IMR-90 (cell line): Measurements from ENCODE around the gene CLMP. TPM values are rescaled to one million over a fixed set of nuclear protein-coding genes. Genes with fewer than 3 reads are reported as not detected.

ENCODE experiments used
- ATAC-seq: fragments of 200-7000 bp; cut with Tn5 transposase; 2 replicates; pipeline ENCODE4 v1.9.1; 2020; ENCODE audit warnings: low read depth, mild to moderate bottlenecking, moderate library complexity
- BruUV-seq: library from RNA; stranded (reverse); fragments of 400-500 nt; replicated peaks from 2 replicates; lab custom pipeline; 2021; lab: Mats Ljungman, UMichigan
- CTCF ChIA-PET: fragments of 300-600 bp; formaldehyde crosslinking; extraction: SDS; loops from one replicate; lab custom pipeline; 2021; ENCODE audit warnings: antibody characterized with exemption; lab: Yijun Ruan, JAX
- POLR2A ChIA-PET: fragments of 300-600 bp; sonication (Branson Sonifier 250); formaldehyde crosslinking; loops from one replicate; lab custom pipeline; 2022; ENCODE audit warnings: antibody characterized with exemption; ENCODE audit not compliant: unreplicated experiment; lab: Charles Lee
- DNase-seq: peaks from one replicate; pipeline ENCODE4 v3.0.0; 2013
- H2AFZ ChIP-seq: replicated peaks from 2 replicates; pipeline ENCODE3; 2013; ENCODE audit warnings: low read length, mild to moderate bottlenecking; ENCODE audit not compliant: poor library complexity
- H2AK5ac ChIP-seq: 2 replicates; pipeline ENCODE4 v1.6.1; 2013; ENCODE audit warnings: low read depth, low read length, inconsistent platforms
- H2AK9ac ChIP-seq: replicated peaks from 2 replicates; pipeline ENCODE3; 2013; ENCODE audit warnings: mild to moderate bottlenecking, low read depth, low read length, moderate library complexity; ENCODE audit not compliant: poor library complexity
- H2BK120ac ChIP-seq: 2 replicates; pipeline ENCODE4 v1.6.1; 2013; ENCODE audit warnings: low read depth, low read length, inconsistent platforms
- H2BK15ac ChIP-seq: 3 replicates; pipeline ENCODE4 v1.6.1; 2013; ENCODE audit warnings: low read depth, low read length, inconsistent platforms
- H2BK20ac ChIP-seq: 2 replicates; pipeline ENCODE4 v1.6.1; 2013; ENCODE audit warnings: low read depth, mild to moderate bottlenecking, inconsistent platforms, low read length, moderate library complexity
- H2BK5ac ChIP-seq: 2 replicates; pipeline ENCODE4 v1.6.1; 2013; ENCODE audit warnings: mild to moderate bottlenecking, low read depth, low read length, inconsistent platforms; ENCODE audit not compliant: poor library complexity, severe bottlenecking
- H3K14ac ChIP-seq: replicated peaks from 2 replicates; pipeline ENCODE4 v1.6.1; 2013; ENCODE audit warnings: low read depth, low read length, inconsistent platforms
- H3K18ac ChIP-seq: 2 replicates; pipeline ENCODE4 v1.6.1; 2013; ENCODE audit warnings: low read depth, low read length, control low read depth
- H3K23ac ChIP-seq: 2 replicates; pipeline ENCODE4 v1.6.1; 2013; ENCODE audit warnings: low read depth, low read length, inconsistent platforms
- H3K27ac ChIP-seq: 2 replicates; pipeline ENCODE4 v1.5.1; 2013; ENCODE audit warnings: mild to moderate bottlenecking, control low read depth, low read length; ENCODE audit not compliant: insufficient read depth
- H3K27me3 ChIP-seq: 2 replicates; pipeline ENCODE4 v1.6.1; 2013; ENCODE audit warnings: low read length; ENCODE audit not compliant: control insufficient read depth, insufficient read depth
- H3K36me3 ChIP-seq: 2 replicates; pipeline ENCODE4 v1.6.1; 2013; ENCODE audit warnings: low read length, mixed read lengths; ENCODE audit not compliant: control insufficient read depth, insufficient read depth
- H3K4ac ChIP-seq: 2 replicates; pipeline ENCODE4 v1.6.1; 2013; ENCODE audit warnings: low read depth, low read length, inconsistent platforms
- H3K4me1 ChIP-seq: 2 replicates; pipeline ENCODE4 v1.6.1; 2013; ENCODE audit warnings: low read length, mixed read lengths; ENCODE audit not compliant: control insufficient read depth, insufficient read depth
- H3K4me2 ChIP-seq: 2 replicates; pipeline ENCODE4 v1.6.1; 2013; ENCODE audit warnings: low read depth, mild to moderate bottlenecking, control low read depth, low read length, moderate library complexity
- H3K4me3 ChIP-seq: 2 replicates; pipeline ENCODE4 v1.5.1; 2013; ENCODE audit warnings: low read depth, mild to moderate bottlenecking, control low read depth, low read length, moderate library complexity; ENCODE audit not compliant: insufficient read depth
- H3K56ac ChIP-seq: 2 replicates; pipeline ENCODE4 v1.6.1; 2013; ENCODE audit warnings: low read length, inconsistent platforms; ENCODE audit not compliant: insufficient read depth; ENCODE audit errors: extremely low read depth
- H3K79me1 ChIP-seq, 2 experiments: 2 replicates each; pipeline ENCODE4 v1.6.1; 2013; ENCODE audit warnings: low read length in 2 of 2, inconsistent platforms in 1 of 2, low read depth in 1 of 2
- H3K9ac ChIP-seq: 2 replicates; pipeline ENCODE4 v1.6.1; 2013; ENCODE audit warnings: low read depth, low read length, control low read depth
- H3K9me1 ChIP-seq: 2 replicates; pipeline ENCODE4 v1.6.1; 2013; ENCODE audit warnings: low read length, inconsistent platforms; ENCODE audit not compliant: insufficient read depth
- H3K9me3 ChIP-seq: 2 replicates; pipeline ENCODE4 v1.6.1; 2013; ENCODE audit warnings: low read length; ENCODE audit not compliant: control insufficient read depth, insufficient read depth
- H4K20me1 ChIP-seq: 2 replicates; pipeline ENCODE4 v1.6.1; 2013; ENCODE audit warnings: low read length, inconsistent platforms; ENCODE audit not compliant: insufficient read depth
- H4K5ac ChIP-seq: 2 replicates; pipeline ENCODE4 v1.6.1; 2013; ENCODE audit warnings: mild to moderate bottlenecking, low read depth, low read length, control low read depth
- H4K8ac ChIP-seq, 2 experiments: 2 replicates each; pipeline ENCODE4 v1.6.1; 2013; ENCODE audit warnings: low read depth in 2 of 2, low read length in 2 of 2, control low read depth in 1 of 2, inconsistent platforms in 1 of 2
- H4K91ac ChIP-seq: 2 replicates; pipeline ENCODE4 v1.6.1; 2013; ENCODE audit warnings: low read depth, low read length, inconsistent platforms; ENCODE audit not compliant: insufficient read depth
- ELK1 ChIP-seq: fragments of 150-350 bp; IDR thresholded peaks from 2 replicates; pipeline ENCODE4 v1.6.1; 2016; ENCODE audit warnings: low read depth, mild to moderate bottlenecking, low read length, moderate library complexity, borderline replicate concordance
- FOS ChIP-seq: fragments of 150-350 bp; IDR thresholded peaks from 2 replicates; pipeline ENCODE4 v1.6.1; 2016; ENCODE audit warnings: low read depth, low read length
- WGBS, 2 experiments: methylation state at CpG; one replicate each; pipeline versions ENCODE4 v1.1.5 to v1.1.7; 2013; ENCODE audit warnings: missing lambda C conversion rate in 2 of 2; ENCODE audit not compliant: insufficient read length in 1 of 2; ENCODE audit errors: extremely low coverage in 2 of 2; 5-methylcytosine and 5-hydroxymethylcytosine counted together
- dilution Hi-C: fragments of 300-500 bp; cut with HindIII; formaldehyde crosslinking; loops from one replicate; pipeline ENCODE4 v1.14.3; 2018; ENCODE audit warnings: low sequenced_read_pairs; ENCODE audit not compliant: unreplicated experiment
- in situ Hi-C: fragments of 300-500 bp; cut with MboI; formaldehyde crosslinking; loops from 3 replicates; pipeline ENCODE4 v1.14.3; 2019; ENCODE audit warnings: low sequenced_read_pairs, inconsistent platforms, mixed read lengths
- intact Hi-C: fragments of 100-400 bp; cut with micrococcal nuclease; formaldehyde crosslinking; loops from 2 replicates; pipeline ENCODE4 v1.10.0; 2022
- polyA plus RNA-seq, 3 experiments: library from polyadenylated mRNA; depleted of rRNA; stranded (reverse); fragments of >200 nt; gene quantifications; 2 replicates each; pipeline ENCODE4 v1.2.3, GENCODE V29; 2012; ENCODE audit warnings: low replicate concordance in 1 of 3
- total RNA-seq: library from RNA; depleted of rRNA; stranded (reverse); fragments of >200 nt; gene quantifications from 2 replicates; pipeline ENCODE4 v1.2.3, GENCODE V29; 2012

CLMP gene
- total and polyA plus RNA-seq, 2 of the 4 experiments (the other 2 are of a cell fraction) = 54.7 to 95.7 TPM

- no peak for TF ChIP-seq ELK1
Observed at GRCh38 chr11:123168955-123169484, 26.0 kb downstream of the CLMP start (continued).

GRCh38 chr11:123168241-123168640 is 26.8 kb downstream of the CLMP start:
- DNase-seq (no peak), ATAC-seq (no peak)
- no CpG with 5 or more reads among the region's 5 CpGs for WGBS, 2 experiments
- Histone ChIP-seq H3K56ac (no peak overlapping the region), H3K27me3 (no peaks in the 10 kb centered on the region), H3K9me1 (peaks cover 36% of the 10 kb centered on the region), H3K27ac (peak overlapping the region; percentile 82), H3K4ac (peak overlapping the region; percentile 83), H4K5ac (peak overlapping the region; percentile 47), H3K79me1 (peaks cover 34 to 76% of the 10 kb centered on the region in 2 experiments), H3K36me3 (peaks cover 31% of the 10 kb centered on the region), H4K8ac (peak overlapping the region; percentile 48 to 83; a peak in 3 of 4 replicates), H3K18ac (peak overlapping the region; percentile 75), H2BK20ac (peak overlapping the region; percentile 35), H3K9ac (no peak overlapping the region), H2BK15ac (peak overlapping the region; percentile 51; the same call in 2 of the 3 replicates), H4K20me1 (peaks cover 13% of the 10 kb centered on the region; the same call in 1 of the 2 replicates), H4K91ac (peak overlapping the region; percentile 83), H3K4me2 (no peak overlapping the region), H2AFZ (no peak overlapping the region), H2AK5ac (peak overlapping the region; percentile 50; the same call in 1 of the 2 replicates), H3K4me1 (peaks cover 37% of the 10 kb centered on the region), H3K9me3 (no peaks in the 10 kb centered on the region), H2BK120ac (peak overlapping the region; percentile 70), H3K4me3 (no peak overlapping the region), H3K23ac (peak overlapping the region; percentile 25; the same call in 1 of the 2 replicates), H3K14ac (peak overlapping the region; percentile 53), H2BK5ac (peak overlapping the region; percentile 75), H2AK9ac (peak overlapping the region; percentile 60)
- ChIA-PET CTCF (interaction anchor here (1.0 kb wide), 1 partner anchor 18 kb away, joined by 4 read pairs; no protein-coding TSS in a partner anchor), POLR2A (no interaction called here)
- BruUV-seq = no TSS peak
- in situ Hi-C loops (no loop called here), dilution Hi-C loops (no loop called here), intact Hi-C loops (no loop called here)
- TF ChIP-seq FOS = no peak
